Hepatocyte (in vitro differentiated cells): ENCODE data around the gene SLC7A10. TPM values are rescaled to one million over a fixed set of nuclear protein-coding genes. Genes with fewer than 3 reads are reported as not detected.
"Not testable (repeated sequence)": the region's sequence is repeated elsewhere in the genome, so short reads cannot be mapped to it uniquely, and the experiment has no call there.

Source experiments
- DNase-seq: peaks from one replicate; pipeline ENCODE4 v3.0.0-alpha.2; 2016; ENCODE audit warnings: low spot score
- H2AFZ ChIP-seq: fragments of 200-600 bp; sonication (generic); 2 replicates; pipeline ENCODE4 v1.6.0; 2016; ENCODE audit warnings: antibody characterized with exemption, mild to moderate bottlenecking
- H3K27ac ChIP-seq: fragments of 200-600 bp; sonication (generic); 2 replicates; pipeline ENCODE4 v1.5.1; 2016; ENCODE audit warnings: mild to moderate bottlenecking
- H3K27me3 ChIP-seq: fragments of 200-600 bp; sonication (generic); 2 replicates; pipeline ENCODE4 v1.6.1; 2016
- H3K36me3 ChIP-seq: fragments of 200-600 bp; sonication (generic); replicated peaks from 2 replicates; pipeline ENCODE4 v1.5.1; 2016; ENCODE audit warnings: low read depth; ENCODE audit not compliant: insufficient read depth
- H3K4me1 ChIP-seq: fragments of 200-600 bp; sonication (generic); 2 replicates; pipeline ENCODE4 v1.5.1; 2016; ENCODE audit warnings: mild to moderate bottlenecking, moderate library complexity; ENCODE audit not compliant: insufficient read depth
- H3K4me2 ChIP-seq: fragments of 200-600 bp; sonication (generic); 2 replicates; pipeline ENCODE4 v1.6.0; 2016
- H3K4me3 ChIP-seq: fragments of 200-600 bp; sonication (generic); 2 replicates; pipeline ENCODE4 v1.5.1; 2016; ENCODE audit warnings: mild to moderate bottlenecking
- H3K79me2 ChIP-seq: fragments of 200-600 bp; sonication (generic); 2 replicates; pipeline ENCODE4 v1.6.0; 2017; ENCODE audit warnings: mild to moderate bottlenecking
- H3K9me2 ChIP-seq: fragments of 200-600 bp; sonication (generic); replicated peaks from 2 replicates; pipeline ENCODE4 v1.6.0; 2017; ENCODE audit warnings: mild to moderate bottlenecking; ENCODE audit not compliant: insufficient read depth
- H3K9me3 ChIP-seq: fragments of 200-600 bp; sonication (generic); 2 replicates; pipeline ENCODE4 v1.5.1; 2016; ENCODE audit warnings: low read depth, mild to moderate bottlenecking
- H4K20me1 ChIP-seq: fragments of 200-600 bp; sonication (generic); 2 replicates; pipeline ENCODE4 v1.6.0; 2016; ENCODE audit warnings: mild to moderate bottlenecking; ENCODE audit not compliant: insufficient read depth, poor library complexity, severe bottlenecking
- CTCF ChIP-seq: fragments of 200-600 bp; sonication (generic); IDR thresholded peaks from 2 replicates; pipeline ENCODE4 v1.5.1; 2016; ENCODE audit warnings: antibody characterized with exemption, mild to moderate bottlenecking; ENCODE audit not compliant: poor library complexity
- EZH2 ChIP-seq: fragments of 200-600 bp; sonication (generic); IDR thresholded peaks from 2 replicates; pipeline ENCODE4 v1.6.1; 2016; ENCODE audit warnings: antibody characterized with exemption, mild to moderate bottlenecking, borderline replicate concordance
- EZH2phosphoT487 ChIP-seq: fragments of 200-600 bp; sonication (generic); IDR thresholded peaks from one replicate; pipeline ENCODE4 v1.6.1; 2018; ENCODE audit warnings: antibody characterized with exemption, mild to moderate bottlenecking, low read depth, moderate library complexity; ENCODE audit not compliant: unreplicated experiment, severe bottlenecking
- WGBS: methylation state at CpG from one replicate; pipeline ENCODE4 v1.1.6; 2016; ENCODE audit warnings: low lambda C conversion rate; ENCODE audit errors: missing lambda C conversion rate; 5-methylcytosine and 5-hydroxymethylcytosine counted together
- polyA plus RNA-seq: library from polyadenylated mRNA; unstranded; fragments of >200 nt; fragmentation: Nextera tagmentation; extraction: Ambion mirVana; gene quantifications from 2 replicates; pipeline ENCODE4 v1.2.1, GENCODE V29; 2016
- total RNA-seq: library from RNA; depleted of rRNA; stranded (reverse); fragments of >200 nt; gene quantifications from 2 replicates; pipeline ENCODE4 v1.2.3, GENCODE V29; 2014

Gene SLC7A10
- total and polyA plus RNA-seq, 2 experiments from 2014 or later: 5.5 to 7.3 TPM

- H3K27ac ChIP-seq: no peak overlapping the region
- 47% methylated on average over 6 of the region's 6 CpGs for WGBS
- no peaks in the 10 kb centered on the region for H3K36me3 ChIP-seq
- no peak overlapping the region for H3K4me2 ChIP-seq
- no peaks in the 10 kb centered on the region for H3K4me1 ChIP-seq
- H3K4me3 ChIP-seq: no peak overlapping the region
- no peaks in the 10 kb centered on the region for H3K79me2 ChIP-seq
- peak; percentile 55 for DNase-seq
- H3K9me2 ChIP-seq: no peaks in the 10 kb centered on the region
- no peak overlapping the region for H2AFZ ChIP-seq
- no peaks in the 10 kb centered on the region for H4K20me1 ChIP-seq
- no peak for TF ChIP-seq EZH2
- TF ChIP-seq CTCF: peak; percentile 43
- H3K9me3 ChIP-seq: no peaks in the 10 kb centered on the region
- H3K27me3 ChIP-seq: no peaks in the 10 kb centered on the region
These were observed 11.1 kb downstream of the SLC7A10 start for GRCh38 chr19:33214596-33214995.

GRCh38 chr19:33212436-33213172, 13.0 kb downstream of the SLC7A10 start:
- Histone ChIP-seq H3K79me2 (no peaks in the 10 kb centered on the region), H3K9me2 (no peaks in the 10 kb centered on the region), H3K9me3 (no peaks in the 10 kb centered on the region), H3K36me3 (no peaks in the 10 kb centered on the region), H3K27ac (no peak overlapping the region), H3K4me1 (no peaks in the 10 kb centered on the region), H4K20me1 (no peaks in the 10 kb centered on the region), H3K27me3 (no peaks in the 10 kb centered on the region), H2AFZ (no peak overlapping the region), H3K4me3 (no peak overlapping the region), H3K4me2 (no peak overlapping the region)
- no peak for DNase-seq
- 93% methylated on average over 25 of the region's 30 CpGs for WGBS
- TF ChIP-seq EZH2 (no peak), CTCF (no peak), EZH2phosphoT487 (no peak)

GRCh38 chr19:33211794-33212435, 13.7 kb downstream of the SLC7A10 start:
- H3K27ac ChIP-seq: no peak overlapping the region
- no peaks in the 10 kb centered on the region for H3K9me3 ChIP-seq
- H3K27me3 ChIP-seq: no peaks in the 10 kb centered on the region
- H3K4me2 ChIP-seq: no peak overlapping the region
- H3K4me1 ChIP-seq: no peaks in the 10 kb centered on the region
- H4K20me1 ChIP-seq: no peaks in the 10 kb centered on the region
- H3K79me2 ChIP-seq: no peaks in the 10 kb centered on the region
- no peak for DNase-seq
- no peaks in the 10 kb centered on the region for H3K36me3 ChIP-seq
- 94% methylated on average over 17 of the region's 17 CpGs for WGBS
- no peak overlapping the region for H3K4me3 ChIP-seq
- no peaks in the 10 kb centered on the region for H3K9me2 ChIP-seq
- H2AFZ ChIP-seq: no peak overlapping the region
- TF ChIP-seq EZH2 (no peak), EZH2phosphoT487 (no peak)

GRCh38 chr19:33210266-33210940, 15.2 kb downstream of the SLC7A10 start:
- no peak for TF ChIP-seq EZH2phosphoT487
- TF ChIP-seq EZH2: no peak
- no peak for TF ChIP-seq CTCF
- Histone ChIP-seq H3K36me3 (no peaks in the 10 kb centered on the region), H3K79me2 (no peaks in the 10 kb centered on the region), H3K27me3 (no peaks in the 10 kb centered on the region), H3K4me1 (no peaks in the 10 kb centered on the region), H3K9me3 (no peaks in the 10 kb centered on the region), H2AFZ (no peak overlapping the region), H3K27ac (no peak overlapping the region), H3K4me2 (no peak overlapping the region), H3K9me2 (no peaks in the 10 kb centered on the region), H4K20me1 (no peaks in the 10 kb centered on the region), H3K4me3 (no peak overlapping the region)
- no peak for DNase-seq
- WGBS: 94% methylated on average over 18 of the region's 22 CpGs

GRCh38 chr19:33209850-33210230, 15.8 kb downstream of the SLC7A10 start:
- H3K9me3 ChIP-seq, H3K27me3 ChIP-seq, H3K4me1 ChIP-seq, H3K4me3 ChIP-seq, DNase-seq, H3K79me2 ChIP-seq, H3K9me2 ChIP-seq, H2AFZ ChIP-seq, H3K36me3 ChIP-seq, H3K4me2 ChIP-seq, H3K27ac ChIP-seq, H4K20me1 ChIP-seq: not testable (repeated sequence)
- WGBS: 95% methylated on average over 7 of the region's 7 CpGs
